PC-3 (cell line): ENCODE measurements around the gene EXOC2. TPM values are rescaled to one million over a fixed set of nuclear protein-coding genes. Genes with fewer than 3 reads are reported as not detected.

ENCODE experiments used
- ATAC-seq: fragments of 200-7000 bp; cut with Tn5 transposase; 2 replicates; pipeline ENCODE4 v1.9.1; 2020; ENCODE audit warnings: mild to moderate bottlenecking, moderate library complexity
- BruUV-seq: library from RNA; stranded (reverse); fragments of 400-500 nt; replicated peaks from 2 replicates; lab custom pipeline; 2021; lab: Mats Ljungman, UMichigan
- CTCF ChIA-PET: fragments of 300-600 bp; sonication (Branson Sonifier 250); formaldehyde crosslinking; loops from one replicate; lab custom pipeline; 2022; ENCODE audit warnings: antibody characterized with exemption; lab: Charles Lee
- POLR2A ChIA-PET: fragments of 300-600 bp; sonication (Branson Sonifier 250); formaldehyde crosslinking; loops from one replicate; lab custom pipeline; 2022; ENCODE audit warnings: antibody characterized with exemption; ENCODE audit not compliant: unreplicated experiment; lab: Charles Lee
- DNase-seq: peaks from one replicate; pipeline ENCODE4 v3.0.0-alpha.2; 2015
- H2AFZ ChIP-seq: fragments of 300-600 bp; sonication (generic); 2 replicates; pipeline ENCODE4 v1.6.0; 2016; ENCODE audit warnings: antibody characterized with exemption, low read length
- H3F3A ChIP-seq: fragments of 300-600 bp; sonication (generic); one replicate; pipeline ENCODE4 v1.6.0; 2017; ENCODE audit warnings: antibody characterized with exemption, low read length, control low read depth, mild to moderate bottlenecking; ENCODE audit not compliant: unreplicated experiment
- H3K27ac ChIP-seq: fragments of 300-600 bp; sonication (generic); 2 replicates; pipeline ENCODE4 v1.5.1; 2016; ENCODE audit warnings: mild to moderate bottlenecking, low read length
- H3K27me3 ChIP-seq: fragments of 300-600 bp; sonication (generic); 2 replicates; pipeline ENCODE4 v1.6.1; 2016; ENCODE audit warnings: low read length, mixed read lengths
- H3K36me3 ChIP-seq: fragments of 300-600 bp; sonication (generic); 2 replicates; pipeline ENCODE4 v1.6.1; 2016; ENCODE audit warnings: low read depth, mixed run types, low read length, mixed read lengths
- H3K4me1 ChIP-seq: fragments of 300-600 bp; sonication (generic); 2 replicates; pipeline ENCODE4 v1.5.1; 2016; ENCODE audit warnings: low read length; ENCODE audit not compliant: insufficient read depth
- H3K4me2 ChIP-seq: fragments of 300-600 bp; sonication (generic); 2 replicates; pipeline ENCODE4 v1.6.0; 2016; ENCODE audit warnings: low read length
- H3K4me3 ChIP-seq: fragments of 300-600 bp; sonication (generic); 2 replicates; pipeline ENCODE4 v1.5.1; 2016; ENCODE audit warnings: mild to moderate bottlenecking, low read length, mixed read lengths
- H3K79me2 ChIP-seq: fragments of 300-600 bp; sonication (generic); 2 replicates; pipeline ENCODE4 v1.6.1; 2017; ENCODE audit warnings: low read length, mixed read lengths
- H3K9ac ChIP-seq: fragments of 300-600 bp; sonication (generic); 2 replicates; pipeline ENCODE4 v1.6.0; 2016; ENCODE audit warnings: mild to moderate bottlenecking, low read length
- H3K9me2 ChIP-seq: fragments of 300-600 bp; sonication (generic); replicated peaks from 2 replicates; pipeline ENCODE4 v1.6.1; 2016; ENCODE audit warnings: mixed run types, low read length, mixed read lengths
- H3K9me3 ChIP-seq: fragments of 300-600 bp; sonication (generic); 2 replicates; pipeline ENCODE4 v1.6.1; 2016; ENCODE audit warnings: low read length, mixed read lengths
- H4K20me1 ChIP-seq: fragments of 300-600 bp; sonication (generic); 2 replicates; pipeline ENCODE4 v1.6.1; 2016; ENCODE audit warnings: low read length, mixed read lengths
- CTCF ChIP-seq: fragments of 300-600 bp; sonication (generic); conservative IDR thresholded peaks from 2 replicates; pipeline ENCODE4 v1.5.1; 2017; ENCODE audit warnings: antibody characterized with exemption, low read depth, mild to moderate bottlenecking, low read length
- EZH2 ChIP-seq: fragments of 300-600 bp; sonication (generic); IDR thresholded peaks from one replicate; pipeline ENCODE4 v1.6.1; 2017; ENCODE audit warnings: antibody characterized with exemption, mild to moderate bottlenecking, low read length; ENCODE audit not compliant: unreplicated experiment
- EZH2phosphoT487 ChIP-seq: fragments of 300-600 bp; sonication (generic); IDR thresholded peaks from 2 replicates; pipeline ENCODE4 v1.6.1; 2018; ENCODE audit warnings: mild to moderate bottlenecking, antibody characterized with exemption, low read length, borderline replicate concordance
- intact Hi-C: fragments of 100-400 bp; cut with micrococcal nuclease; formaldehyde crosslinking; loops from 2 replicates; pipeline ENCODE4 v1.9.0; 2023
- total RNA-seq: library from RNA; depleted of rRNA; stranded (reverse); fragments of >200 nt; gene quantifications from 2 replicates; pipeline ENCODE4 v1.2.3, GENCODE V29; 2014

The EXOC2 gene
- total RNA-seq, 1 experiment from 2014 or later = 27.7 TPM

- no peak for DNase-seq
- TF ChIP-seq CTCF (no peak), EZH2phosphoT487 (no peak), EZH2 (no peak)
- Histone ChIP-seq H3K79me2 (no peaks in the 10 kb centered on the region), H3K4me3 (no peak overlapping the region), H3K9me3 (no peaks in the 10 kb centered on the region), H2AFZ (no peak overlapping the region), H3K27ac (no peak overlapping the region), H3F3A (no peaks in the 10 kb centered on the region), H3K27me3 (peaks cover 26% of the 10 kb centered on the region), H3K9me2 (no peaks in the 10 kb centered on the region), H3K4me1 (no peaks in the 10 kb centered on the region), H3K36me3 (no peaks in the 10 kb centered on the region), H4K20me1 (no peaks in the 10 kb centered on the region), H3K9ac (no peak overlapping the region), H3K4me2 (no peak overlapping the region)
- intact Hi-C loops = loop anchor here (10.0 kb wide), 1 partner anchor 75 kb away; the partner anchor contains the start of gene IRF4
- no TSS peak for BruUV-seq
- CTCF ChIA-PET = no interaction called here
- ATAC-seq = no peak
- POLR2A ChIA-PET = no interaction called here
These were observed 222.7 kb downstream of the EXOC2 start for GRCh38 chr6:470051-470900.

GRCh38 chr6:467671-468082 is 225.3 kb downstream of the EXOC2 start:
- CTCF ChIA-PET = no interaction called here
- Histone ChIP-seq H3K4me1 (no peaks in the 10 kb centered on the region), H3K79me2 (no peaks in the 10 kb centered on the region), H3K27ac (no peak overlapping the region), H3K9ac (no peak overlapping the region), H3F3A (no peaks in the 10 kb centered on the region), H3K4me3 (no peak overlapping the region), H3K4me2 (no peak overlapping the region), H4K20me1 (no peaks in the 10 kb centered on the region), H3K27me3 (peaks cover 49% of the 10 kb centered on the region), H3K36me3 (no peaks in the 10 kb centered on the region), H2AFZ (no peak overlapping the region), H3K9me2 (no peaks in the 10 kb centered on the region), H3K9me3 (no peaks in the 10 kb centered on the region)
- ATAC-seq (no peak), DNase-seq (no peak)
- intact Hi-C loops = no loop called here
- POLR2A ChIA-PET = no interaction called here
- BruUV-seq = no TSS peak
- TF ChIP-seq CTCF = no peak
- TF ChIP-seq EZH2 = no peak
- no peak for TF ChIP-seq EZH2phosphoT487

- H3K79me2 ChIP-seq = no peaks in the 10 kb centered on the region
- no peaks in the 10 kb centered on the region for H3K9me3 ChIP-seq
- ChIA-PET POLR2A (no interaction called here), CTCF (no interaction called here)
- H3K4me2 ChIP-seq = no peak overlapping the region
- BruUV-seq = no TSS peak
- peaks cover 55% of the 10 kb centered on the region for H3K27me3 ChIP-seq
- H3K4me3 ChIP-seq = no peak overlapping the region
- no peaks in the 10 kb centered on the region for H3F3A ChIP-seq
- H4K20me1 ChIP-seq = no peaks in the 10 kb centered on the region
- intact Hi-C loops = no loop called here
- no peaks in the 10 kb centered on the region for H3K4me1 ChIP-seq
- TF ChIP-seq EZH2 (no peak), CTCF (no peak), EZH2phosphoT487 (no peak)
- H2AFZ ChIP-seq = no peak overlapping the region
- DNase-seq (no peak), ATAC-seq (no peak)
- no peak overlapping the region for H3K9ac ChIP-seq
- H3K27ac ChIP-seq = no peak overlapping the region
- no peaks in the 10 kb centered on the region for H3K9me2 ChIP-seq
- H3K36me3 ChIP-seq = no peaks in the 10 kb centered on the region
These were observed 225.8 kb downstream of the EXOC2 start for GRCh38 chr6:467111-467510.
